ENCODE results near the gene MARVELD2. TPM values are rescaled to one million over a fixed set of nuclear protein-coding genes. Genes with fewer than 3 reads are reported as not detected.
A peak's percentile ranks its signal among the peaks of the same experiment; 100 is the strongest.

The MARVELD2 gene
- total and polyA plus RNA-seq, 4 donors: 2.4 to 12.9 (median 2.6) TPM

DNA sequence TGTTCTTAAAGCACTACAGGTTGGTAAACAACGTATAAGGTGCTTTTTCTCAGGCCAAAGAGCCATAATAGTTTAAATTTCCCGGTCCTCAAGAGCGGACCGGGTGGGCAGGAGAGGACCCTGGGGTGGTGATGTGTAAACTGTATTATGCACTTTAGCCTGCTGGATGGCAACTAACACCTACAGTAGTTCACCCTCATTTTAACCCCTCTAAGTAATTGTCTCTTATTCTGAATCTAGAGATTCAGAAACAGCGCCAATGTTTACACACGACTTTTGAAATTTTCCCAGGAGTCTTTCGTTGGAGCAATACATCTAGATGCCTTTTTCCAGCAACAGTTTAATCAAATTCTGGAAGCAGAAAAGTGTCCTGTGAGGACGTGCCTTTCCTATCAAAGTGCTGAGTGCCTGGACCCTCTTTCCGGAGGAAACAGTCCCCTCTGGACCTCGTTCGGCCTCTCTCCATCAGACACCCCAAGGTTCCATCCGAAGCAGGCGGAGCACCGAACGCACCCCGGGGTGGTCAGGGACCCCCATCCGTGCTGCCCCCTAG lies 77.0 kb downstream of the MARVELD2 start:
- H3K27ac ChIP-seq (ENCODE audit: low read depth, low read length): no peak overlapping the region
- 5% methylated on average over 15 of the region's 17 CpGs for WGBS (ENCODE audit: insufficient coverage)

GRCh38 chr5:69492391-69492922 lies 77.5 kb downstream of the MARVELD2 start, which contains the start of gene OCLN:
Gene OCLN (plus strand): TSS chr5:69492790. CDS start chr5:69504245, 11,455 bp downstream.
- peak in 5 of 6 donors; percentile 24 to 89 (median 48) for DNase-seq (ENCODE audit: low read depth in 4 of 6, low spot score in 6 of 6)
- no peak within 1 kb of the TSS for H3K27ac ChIP-seq (ENCODE audit: low read depth, low read length)
- peaks cover 17% of the 10 kb centered on the region for H3K4me1 ChIP-seq (ENCODE audit: control insufficient read depth, insufficient read depth, low read length)
- under 1% methylated on average over 56 of the region's 56 CpGs for WGBS (ENCODE audit: insufficient coverage)
- no peaks in the 10 kb centered on the region for H3K36me3 ChIP-seq (ENCODE audit: control insufficient read depth, insufficient read depth, low read length)
- H3K9me3 ChIP-seq (ENCODE audit: control insufficient read depth, insufficient read depth, low read length): no peaks in the 10 kb centered on the region
- H3K4me3 ChIP-seq (ENCODE audit: low read depth, low read length): peak within 1 kb of the TSS; percentile 69
- H3K27me3 ChIP-seq (ENCODE audit: control insufficient read depth, insufficient read depth, low read length): peaks cover 37% of the 10 kb centered on the region

More for the DNA sequence above, 77.0 kb downstream of the MARVELD2 start:
- DNase-seq (ENCODE audit: low read depth in 4 of 6, low spot score in 6 of 6): no peak
- Histone ChIP-seq H3K36me3 (ENCODE audit: control insufficient read depth, insufficient read depth, low read length) (no peaks in the 10 kb centered on the region), H3K4me3 (ENCODE audit: low read depth, low read length) (peak overlapping the region; percentile 69), H3K9me3 (ENCODE audit: control insufficient read depth, insufficient read depth, low read length) (no peaks in the 10 kb centered on the region), H3K4me1 (ENCODE audit: control insufficient read depth, insufficient read depth, low read length) (peaks cover 17% of the 10 kb centered on the region), H3K27me3 (ENCODE audit: control insufficient read depth, insufficient read depth, low read length) (peaks cover 37% of the 10 kb centered on the region)

GRCh38 chr5:69492923-69493395 lies 78.0 kb downstream of the MARVELD2 start:
- Histone ChIP-seq H3K36me3 (ENCODE audit: control insufficient read depth, insufficient read depth, low read length) (no peaks in the 10 kb centered on the region), H3K27me3 (ENCODE audit: control insufficient read depth, insufficient read depth, low read length) (peaks cover 37% of the 10 kb centered on the region), H3K4me1 (ENCODE audit: control insufficient read depth, insufficient read depth, low read length) (peaks cover 17% of the 10 kb centered on the region), H3K27ac (ENCODE audit: low read depth, low read length) (no peak overlapping the region), H3K4me3 (ENCODE audit: low read depth, low read length) (peak overlapping the region; percentile 69), H3K9me3 (ENCODE audit: control insufficient read depth, insufficient read depth, low read length) (no peaks in the 10 kb centered on the region)
- DNase-seq (ENCODE audit: low read depth in 4 of 6, low spot score in 6 of 6): peak in 3 of 6 donors; percentile 4 to 47 (median 30)
- WGBS (ENCODE audit: insufficient coverage): 0% methylated on average over 40 of the region's 42 CpGs

GRCh38 chr5:69493396-69494133 lies 78.6 kb downstream of the MARVELD2 start:
- no peaks in the 10 kb centered on the region for H3K36me3 ChIP-seq (ENCODE audit: control insufficient read depth, insufficient read depth, low read length)
- WGBS (ENCODE audit: insufficient coverage): under 1% methylated on average over 60 of the region's 62 CpGs
- H3K27me3 ChIP-seq (ENCODE audit: control insufficient read depth, insufficient read depth, low read length): peaks cover 37% of the 10 kb centered on the region
- H3K9me3 ChIP-seq (ENCODE audit: control insufficient read depth, insufficient read depth, low read length): no peaks in the 10 kb centered on the region
- H3K4me1 ChIP-seq (ENCODE audit: control insufficient read depth, insufficient read depth, low read length): peaks cover 17% of the 10 kb centered on the region
- no peak overlapping the region for H3K27ac ChIP-seq (ENCODE audit: low read depth, low read length)
- DNase-seq (ENCODE audit: low read depth in 4 of 6, low spot score in 6 of 6): peak in 2 of 6 donors; percentile 17 to 48
- H3K4me3 ChIP-seq (ENCODE audit: low read depth, low read length): peak overlapping the region; percentile 69

Small RNAs within 50 kb of the gene (small RNA-seq; reads per million reads assigned to genes)
- gene RN7SL616P (ENCODE audit: low replicate concordance): not detected
- gene RPS27P14 (ENCODE audit: low replicate concordance): not detected

Other genes starting within 250 kb of the MARVELD2 start
- 10 to 100 TPM; 38.0 to 38.2 TPM for gene CCNB1, start 248.0 kb upstream of the MARVELD2 start, total RNA-seq
- 10 to 100 TPM; 45.0 to 47.2 TPM for gene CCNB1, start 248.0 kb upstream of the MARVELD2 start, polyA plus RNA-seq (ENCODE audit: insufficient read length in 2 of 2)
- 10 to 100 TPM in 1 of 2 donors, 1 to 10 TPM in 1; 7.9 to 11.8 TPM for gene CENPH, start 225.5 kb upstream of the MARVELD2 start, total RNA-seq
- 10 to 100 TPM; 15.3 to 17.8 TPM for gene CENPH, start 225.5 kb upstream of the MARVELD2 start, polyA plus RNA-seq (ENCODE audit: insufficient read length in 2 of 2)
- 10 to 100 TPM; 29.9 to 47.6 TPM for gene CDK7, start 180.2 kb upstream of the MARVELD2 start, total RNA-seq
- 10 to 100 TPM; 27.0 to 27.3 TPM for gene CDK7, start 180.2 kb upstream of the MARVELD2 start, polyA plus RNA-seq (ENCODE audit: insufficient read length in 2 of 2)
- 1 to 10 TPM; 6.6 to 8.5 TPM for gene CCDC125, start 82.3 kb upstream of the MARVELD2 start, total RNA-seq
- gene CCDC125, start 82.3 kb upstream of the MARVELD2 start, polyA plus RNA-seq (ENCODE audit: insufficient read length in 2 of 2): 1 to 10 TPM; 8.1 to 8.6 TPM
- 10 to 100 TPM; 43.1 to 54.6 TPM for gene AK6, start 45.6 kb upstream of the MARVELD2 start, total RNA-seq
- 10 to 100 TPM; 52.6 to 61.8 TPM for gene AK6, start 45.6 kb upstream of the MARVELD2 start, polyA plus RNA-seq (ENCODE audit: insufficient read length in 2 of 2)
- gene TAF9, start 45.6 kb upstream of the MARVELD2 start, total RNA-seq: 10 to 100 TPM; 54.5 to 68.3 TPM
- 10 to 100 TPM; 65.6 to 69.8 TPM for gene TAF9, start 45.6 kb upstream of the MARVELD2 start, polyA plus RNA-seq (ENCODE audit: insufficient read length in 2 of 2)
- 10 to 100 TPM; 27.6 to 31.6 TPM for gene RAD17, start 45.3 kb upstream of the MARVELD2 start, total RNA-seq
- 10 to 100 TPM; 25.8 to 28.9 TPM for gene RAD17, start 45.3 kb upstream of the MARVELD2 start, polyA plus RNA-seq (ENCODE audit: insufficient read length in 2 of 2)
- 10 to 100 TPM; 10.0 to 40.6 TPM for gene OCLN, start 77.7 kb downstream of the MARVELD2 start, total RNA-seq
- 1 to 10 TPM; 6.1 to 9.7 TPM for gene OCLN, start 77.7 kb downstream of the MARVELD2 start, polyA plus RNA-seq (ENCODE audit: insufficient read length in 2 of 2)
- gene GTF2H2C, start 145.1 kb downstream of the MARVELD2 start, total RNA-seq: 10 to 100 TPM; 55.3 to 68.2 TPM
- gene GTF2H2C, start 145.1 kb downstream of the MARVELD2 start, polyA plus RNA-seq (ENCODE audit: insufficient read length in 2 of 2): 10 to 100 TPM; 35.6 to 54.8 TPM

All from spinal cord (tissue), 10 donors.